ENCODE data around the gene ACOT11.

The ACOT11 gene

GRCh38 chr1:54572542-54572850 is 24.5 kb downstream of the ACOT11 start:
- Mint-ChIP-seq H3K27ac (ENCODE audit: low read depth) (no peak overlapping the region), H3K36me3 (ENCODE audit: insufficient read depth) (no peaks in the 10 kb centered on the region), H3K4me1 (no peaks in the 10 kb centered on the region), H3K27me3 (peaks cover 11% of the 10 kb centered on the region), H3K4me3 (no peak overlapping the region), H3K9me3 (no peaks in the 10 kb centered on the region)
- DNase-seq (ENCODE audit: low spot score in 2 of 2) (no peak), ATAC-seq (replicated peaks; ENCODE audit: extremely low read depth, poor library complexity, severe bottlenecking) (no peak)

DNA sequence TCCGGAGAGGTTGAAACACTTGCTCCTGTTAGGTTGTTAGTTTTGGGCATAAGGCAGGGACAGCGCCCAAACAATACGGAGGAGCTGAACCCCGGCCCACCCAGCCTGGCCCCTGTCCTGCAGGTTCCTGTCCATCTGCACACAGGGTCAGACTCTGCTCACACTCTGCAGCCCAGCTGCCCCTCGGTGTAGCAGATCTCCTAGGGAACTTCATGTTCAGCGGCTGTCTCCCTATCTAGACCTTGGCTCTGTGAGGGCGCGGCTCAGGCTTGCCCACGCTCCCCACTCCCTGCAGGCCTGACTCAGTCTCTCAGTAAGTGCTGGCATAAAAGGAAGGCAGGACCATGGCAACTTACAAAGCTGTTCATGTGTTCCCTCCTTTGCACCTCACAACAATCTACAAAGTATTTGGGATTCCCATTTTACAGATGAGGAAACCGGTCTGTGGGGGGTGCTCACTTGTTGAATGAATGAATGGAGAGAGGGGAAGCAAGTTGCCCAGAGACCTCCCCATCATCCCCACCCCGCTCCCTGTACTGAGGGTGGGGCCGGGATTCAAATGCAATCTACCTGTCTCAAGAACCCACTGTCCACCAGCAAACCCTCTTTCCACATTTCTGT is 26.2 kb downstream of the ACOT11 start:
- Mint-ChIP-seq H3K36me3 (ENCODE audit: insufficient read depth) (no peaks in the 10 kb centered on the region), H3K27ac (ENCODE audit: low read depth) (no peak overlapping the region), H3K9me3 (no peaks in the 10 kb centered on the region), H3K27me3 (peaks cover 11% of the 10 kb centered on the region), H3K4me1 (no peaks in the 10 kb centered on the region), H3K4me3 (no peak overlapping the region)
- no peak for DNase-seq (ENCODE audit: low spot score in 2 of 2)
- ATAC-seq (replicated peaks; ENCODE audit: extremely low read depth, poor library complexity, severe bottlenecking): no peak

DNA sequence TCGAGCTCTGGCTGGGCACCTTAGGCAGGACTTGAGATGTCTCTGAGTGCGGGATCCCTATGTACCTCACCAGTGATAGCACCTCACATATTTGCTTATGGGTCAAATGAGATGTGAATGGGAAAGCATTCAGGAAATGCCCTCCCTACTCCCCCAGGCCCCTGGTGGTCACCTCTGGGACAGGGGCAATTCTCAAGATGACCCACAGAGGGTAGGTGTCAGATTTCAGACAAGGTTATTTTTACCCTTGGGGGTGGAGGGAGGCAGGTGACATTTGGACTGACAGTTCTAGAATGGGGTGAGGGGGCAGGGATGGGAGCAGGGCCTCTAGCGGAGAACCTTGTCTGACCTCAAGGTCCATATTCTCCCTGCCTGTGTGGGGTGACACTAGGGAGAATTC is 27.1 kb downstream of the ACOT11 start:
- Mint-ChIP-seq H3K9me3 (no peaks in the 10 kb centered on the region), H3K4me3 (no peak overlapping the region), H3K27ac (ENCODE audit: low read depth) (no peak overlapping the region), H3K27me3 (peaks cover 11% of the 10 kb centered on the region), H3K36me3 (ENCODE audit: insufficient read depth) (no peaks in the 10 kb centered on the region), H3K4me1 (no peaks in the 10 kb centered on the region)
- DNase-seq (ENCODE audit: low spot score in 2 of 2) (no peak), ATAC-seq (replicated peaks; ENCODE audit: extremely low read depth, poor library complexity, severe bottlenecking) (no peak)

- DNase-seq (ENCODE audit: low spot score in 2 of 2) (no peak), ATAC-seq (replicated peaks; ENCODE audit: extremely low read depth, poor library complexity, severe bottlenecking) (no peak)
- no peaks in the 10 kb centered on the region for H3K4me1 Mint-ChIP-seq
- no peak overlapping the region for H3K27ac Mint-ChIP-seq (ENCODE audit: low read depth)
- H3K4me3 Mint-ChIP-seq: no peak overlapping the region
- no peaks in the 10 kb centered on the region for H3K9me3 Mint-ChIP-seq
- peaks cover 11% of the 10 kb centered on the region for H3K27me3 Mint-ChIP-seq
- no peaks in the 10 kb centered on the region for H3K36me3 Mint-ChIP-seq (ENCODE audit: insufficient read depth)
Measured at GRCh38 chr1:54575605-54576290, 27.7 kb downstream of the ACOT11 start.

GRCh38 chr1:54577612-54578011 is 29.6 kb downstream of the ACOT11 start:
- Mint-ChIP-seq H3K4me1 (no peaks in the 10 kb centered on the region), H3K36me3 (ENCODE audit: insufficient read depth) (no peaks in the 10 kb centered on the region), H3K4me3 (no peak overlapping the region), H3K27me3 (peaks cover 11% of the 10 kb centered on the region), H3K9me3 (no peaks in the 10 kb centered on the region), H3K27ac (ENCODE audit: low read depth) (no peak overlapping the region)
- no peak for ATAC-seq (replicated peaks; ENCODE audit: extremely low read depth, poor library complexity, severe bottlenecking)
- no peak for DNase-seq (ENCODE audit: low spot score in 2 of 2)

- DNase-seq (ENCODE audit: low spot score in 2 of 2): no peak
- no peak overlapping the region for H3K4me3 Mint-ChIP-seq
Measured at GRCh38 chr1:54579337-54579781, 31.3 kb downstream of the ACOT11 start.

DNA sequence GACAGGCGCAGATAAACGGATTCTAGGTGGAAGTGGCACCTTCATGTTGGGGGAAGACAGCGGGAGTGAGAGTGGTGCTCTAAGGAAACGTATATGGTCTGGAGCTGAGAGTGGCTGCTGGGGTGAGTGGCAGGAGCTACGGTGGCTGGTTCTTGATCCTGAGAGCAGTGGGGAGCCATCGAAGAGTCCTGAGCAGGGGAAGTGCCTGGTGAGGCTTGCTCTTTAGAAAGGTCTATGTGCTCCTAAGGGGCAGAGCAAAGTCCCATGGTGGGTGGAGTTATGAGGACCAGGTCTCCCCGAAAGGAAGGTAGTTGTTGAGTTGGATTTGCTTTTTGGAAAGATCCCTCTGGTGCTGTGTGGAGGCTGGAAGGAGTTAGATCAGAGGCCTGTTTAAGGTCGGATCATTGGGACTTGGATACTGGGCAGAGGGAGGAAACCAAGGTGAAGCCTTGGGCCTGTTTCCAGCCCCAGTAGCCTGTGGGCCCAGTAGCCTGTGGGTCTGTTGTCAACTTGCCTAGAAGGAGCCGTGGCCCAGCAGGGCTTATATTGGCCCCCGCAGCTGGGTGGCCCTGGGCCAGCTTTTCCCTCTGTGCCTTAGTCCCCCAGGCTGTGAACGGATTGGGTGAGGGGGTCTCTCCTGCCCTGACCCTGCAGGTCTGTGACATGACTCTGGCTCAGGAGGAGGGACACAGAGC is 33.0 kb downstream of the ACOT11 start:
- peaks cover 1% of the 10 kb centered on the region for H3K36me3 Mint-ChIP-seq (ENCODE audit: insufficient read depth)
- ATAC-seq (replicated peaks; ENCODE audit: extremely low read depth, poor library complexity, severe bottlenecking): no peak
- H3K27ac Mint-ChIP-seq (ENCODE audit: low read depth): no peak overlapping the region

More at GRCh38 chr1:54579337-54579781, 31.3 kb downstream of the ACOT11 start:
- no peak for ATAC-seq (replicated peaks; ENCODE audit: extremely low read depth, poor library complexity, severe bottlenecking)
- Mint-ChIP-seq H3K4me1 (no peaks in the 10 kb centered on the region), H3K27ac (ENCODE audit: low read depth) (no peak overlapping the region), H3K27me3 (peaks cover 10% of the 10 kb centered on the region), H3K9me3 (no peaks in the 10 kb centered on the region), H3K36me3 (ENCODE audit: insufficient read depth) (peaks cover 1% of the 10 kb centered on the region)

DNA sequence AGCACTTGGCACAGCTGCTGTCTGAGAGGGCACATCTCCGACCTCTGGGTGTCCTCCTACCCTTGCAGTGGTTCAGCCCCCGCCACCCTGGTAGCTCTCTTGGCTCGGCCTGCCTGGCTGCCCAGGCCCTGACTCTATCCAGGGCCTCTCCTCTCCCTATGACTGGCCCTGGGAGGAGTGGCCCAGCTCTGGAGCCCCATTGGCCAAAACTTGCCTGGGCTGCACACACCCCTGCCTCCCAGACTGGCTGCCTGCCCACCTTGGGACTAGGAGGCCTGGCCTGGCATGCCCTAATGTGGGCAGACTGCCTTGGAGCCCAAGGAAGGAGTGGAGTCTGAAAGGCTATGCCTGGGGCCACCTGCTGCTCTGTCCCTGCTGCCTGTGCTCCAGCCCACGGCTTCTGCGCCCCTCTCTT is 33.6 kb downstream of the ACOT11 start:
- no peak for DNase-seq (ENCODE audit: low spot score in 2 of 2)
- Mint-ChIP-seq H3K27ac (ENCODE audit: low read depth) (no peak overlapping the region), H3K4me1 (no peaks in the 10 kb centered on the region), H3K36me3 (ENCODE audit: insufficient read depth) (peaks cover 1% of the 10 kb centered on the region), H3K9me3 (no peaks in the 10 kb centered on the region), H3K4me3 (no peak overlapping the region), H3K27me3 (no peaks in the 10 kb centered on the region)
- ATAC-seq (replicated peaks; ENCODE audit: extremely low read depth, poor library complexity, severe bottlenecking): no peak

More for the DNA sequence above, 33.0 kb downstream of the ACOT11 start:
- Mint-ChIP-seq H3K4me1 (no peaks in the 10 kb centered on the region), H3K9me3 (no peaks in the 10 kb centered on the region), H3K4me3 (no peak overlapping the region), H3K27me3 (no peaks in the 10 kb centered on the region)
- DNase-seq (ENCODE audit: low spot score in 2 of 2): no peak

DNA sequence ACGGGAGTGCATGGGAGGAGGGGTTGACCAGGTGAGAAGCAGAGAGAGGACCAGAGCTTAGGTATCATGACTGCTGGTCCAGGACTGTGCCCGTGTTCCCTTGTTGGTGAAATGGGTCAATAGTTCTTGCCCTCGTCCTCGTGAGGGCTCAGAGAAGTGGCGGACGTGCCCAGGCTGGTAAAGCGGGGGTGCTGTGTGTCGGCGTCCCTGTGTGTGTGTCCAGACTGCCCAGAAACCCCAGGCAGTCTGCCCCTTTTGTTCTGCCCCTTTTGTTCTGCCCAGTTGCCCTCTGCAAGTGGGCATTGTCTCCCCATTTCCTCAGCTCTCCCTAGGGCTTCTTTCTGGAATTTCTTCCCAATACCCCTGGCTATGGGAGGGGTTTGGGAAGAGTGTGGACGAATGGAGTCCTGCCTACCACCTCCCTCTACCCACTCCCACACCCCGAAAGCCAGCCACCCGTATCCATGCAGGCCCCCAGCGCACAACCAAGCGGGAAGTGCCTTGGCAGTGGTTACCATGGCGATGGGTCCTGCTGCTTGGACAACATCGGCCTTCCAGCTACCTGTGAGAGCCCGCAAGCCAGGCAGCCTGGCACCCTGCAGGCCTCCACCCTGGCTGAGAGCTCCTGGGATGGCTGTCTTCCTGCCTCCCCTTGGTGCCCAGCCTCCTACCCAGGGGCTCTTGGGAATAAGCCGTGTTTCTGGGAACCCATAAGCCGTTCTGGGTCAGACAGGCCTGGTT is 34.7 kb downstream of the ACOT11 start:
- no peaks in the 10 kb centered on the region for H3K4me1 Mint-ChIP-seq
- peaks cover 1% of the 10 kb centered on the region for H3K36me3 Mint-ChIP-seq (ENCODE audit: insufficient read depth)
- H3K27ac Mint-ChIP-seq (ENCODE audit: low read depth): no peak overlapping the region
- no peaks in the 10 kb centered on the region for H3K9me3 Mint-ChIP-seq
- no peaks in the 10 kb centered on the region for H3K27me3 Mint-ChIP-seq
- DNase-seq (ENCODE audit: low spot score in 2 of 2) (no peak), ATAC-seq (replicated peaks; ENCODE audit: extremely low read depth, poor library complexity, severe bottlenecking) (no peak)
- no peak overlapping the region for H3K4me3 Mint-ChIP-seq

DNA sequence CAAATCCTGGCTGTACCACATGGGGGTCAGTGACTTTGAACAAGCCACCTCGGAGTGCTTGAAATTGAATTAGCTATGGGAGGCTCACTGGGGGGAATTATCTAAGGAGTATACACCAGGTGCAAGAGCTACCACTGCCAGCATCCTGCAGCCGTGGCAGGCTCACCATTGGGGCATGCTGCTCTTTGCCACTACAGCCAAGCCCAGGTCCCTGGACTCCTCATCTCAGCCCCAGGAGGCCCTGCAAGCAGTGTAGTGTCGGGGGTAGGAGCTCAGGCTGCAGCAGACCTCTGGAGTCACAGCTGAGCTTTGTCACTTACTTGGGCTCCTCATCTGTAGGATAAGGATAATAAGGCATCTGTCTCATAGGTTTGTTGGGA is 35.3 kb downstream of the ACOT11 start:
- Mint-ChIP-seq H3K36me3 (ENCODE audit: insufficient read depth) (peaks cover 1% of the 10 kb centered on the region), H3K4me3 (no peak overlapping the region), H3K4me1 (peaks cover under 1% of the 10 kb centered on the region), H3K9me3 (no peaks in the 10 kb centered on the region), H3K27ac (ENCODE audit: low read depth) (no peak overlapping the region), H3K27me3 (no peaks in the 10 kb centered on the region)
- DNase-seq (ENCODE audit: low spot score in 2 of 2) (no peak), ATAC-seq (replicated peaks; ENCODE audit: extremely low read depth, poor library complexity, severe bottlenecking) (no peak)

- ATAC-seq (replicated peaks; ENCODE audit: extremely low read depth, poor library complexity, severe bottlenecking) (no peak), DNase-seq (ENCODE audit: low spot score in 2 of 2) (no peak)
- Mint-ChIP-seq H3K4me1 (peaks cover 7% of the 10 kb centered on the region), H3K4me3 (no peak overlapping the region), H3K27me3 (no peaks in the 10 kb centered on the region), H3K9me3 (no peaks in the 10 kb centered on the region), H3K27ac (ENCODE audit: low read depth) (no peak overlapping the region), H3K36me3 (ENCODE audit: insufficient read depth) (peaks cover 1% of the 10 kb centered on the region)
Measured at GRCh38 chr1:54583871-54584270, 35.8 kb downstream of the ACOT11 start.

DNA sequence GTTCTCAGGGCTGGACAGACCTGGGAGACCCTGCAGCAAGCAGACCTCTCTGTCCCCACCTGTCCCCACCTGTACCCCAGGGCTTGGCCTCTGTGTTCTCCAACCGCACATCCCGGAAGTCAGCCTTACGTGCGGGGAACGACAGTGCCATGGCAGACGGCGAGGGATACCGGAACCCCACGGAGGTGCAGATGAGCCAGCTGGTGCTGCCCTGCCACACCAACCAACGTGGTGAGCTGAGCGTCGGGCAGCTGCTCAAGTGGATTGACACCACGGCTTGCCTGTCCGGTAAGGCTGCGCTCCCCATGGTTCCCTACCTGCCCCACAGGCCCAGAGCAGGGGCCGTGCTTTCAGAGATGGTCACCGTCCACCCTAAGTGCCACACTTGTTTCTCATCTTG is 36.5 kb downstream of the ACOT11 start:
- no peak for DNase-seq (ENCODE audit: low spot score in 2 of 2)
- Mint-ChIP-seq H3K36me3 (ENCODE audit: insufficient read depth) (peaks cover 1% of the 10 kb centered on the region), H3K9me3 (no peaks in the 10 kb centered on the region), H3K4me1 (peaks cover 7% of the 10 kb centered on the region), H3K27me3 (no peaks in the 10 kb centered on the region), H3K27ac (ENCODE audit: low read depth) (no peak overlapping the region), H3K4me3 (no peak overlapping the region)
- ATAC-seq (replicated peaks; ENCODE audit: extremely low read depth, poor library complexity, severe bottlenecking): no peak

Measured in central memory CD8-positive, alpha-beta T cell (primary cell).